ENCODE measurements around the gene TMOD1. TPM values are rescaled to one million over a fixed set of nuclear protein-coding genes. Genes with fewer than 3 reads are reported as not detected.

TMOD1 gene
- total RNA-seq, 1 donor from 2014 or later, result 0.23 TPM

DNA sequence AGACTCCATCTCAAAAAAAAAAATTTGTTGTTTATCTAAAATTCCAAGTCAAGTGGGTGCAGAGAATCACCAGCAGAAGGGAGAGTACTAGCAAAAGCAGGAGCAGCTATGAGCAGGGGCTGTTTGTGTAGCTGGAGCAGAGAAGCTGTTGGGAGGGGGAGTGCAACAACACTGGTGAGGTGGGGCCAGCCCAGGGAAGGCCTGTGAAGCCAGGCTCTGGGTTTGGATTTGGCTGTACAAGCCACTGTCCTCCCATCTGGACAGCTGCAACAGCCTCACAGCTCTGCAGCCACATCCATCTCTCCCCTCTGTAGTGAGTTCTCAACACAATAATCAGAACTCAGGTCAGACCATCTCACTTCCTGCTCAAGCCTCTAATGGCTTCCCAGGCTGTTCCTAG lies 59.4 kb downstream of the TMOD1 start:
- H3K9me3 Mint-ChIP-seq, result no peaks in the 10 kb centered on the region
- no peaks in the 10 kb centered on the region for H3K4me1 Mint-ChIP-seq
- no peak overlapping the region for H3K27ac Mint-ChIP-seq (ENCODE audit: unreplicated experiment)
- H3K4me3 Mint-ChIP-seq, result no peak overlapping the region
- no peak for DNase-seq (ENCODE audit: low read depth, low spot score)
- TF ChIP-seq, protein P1, sequence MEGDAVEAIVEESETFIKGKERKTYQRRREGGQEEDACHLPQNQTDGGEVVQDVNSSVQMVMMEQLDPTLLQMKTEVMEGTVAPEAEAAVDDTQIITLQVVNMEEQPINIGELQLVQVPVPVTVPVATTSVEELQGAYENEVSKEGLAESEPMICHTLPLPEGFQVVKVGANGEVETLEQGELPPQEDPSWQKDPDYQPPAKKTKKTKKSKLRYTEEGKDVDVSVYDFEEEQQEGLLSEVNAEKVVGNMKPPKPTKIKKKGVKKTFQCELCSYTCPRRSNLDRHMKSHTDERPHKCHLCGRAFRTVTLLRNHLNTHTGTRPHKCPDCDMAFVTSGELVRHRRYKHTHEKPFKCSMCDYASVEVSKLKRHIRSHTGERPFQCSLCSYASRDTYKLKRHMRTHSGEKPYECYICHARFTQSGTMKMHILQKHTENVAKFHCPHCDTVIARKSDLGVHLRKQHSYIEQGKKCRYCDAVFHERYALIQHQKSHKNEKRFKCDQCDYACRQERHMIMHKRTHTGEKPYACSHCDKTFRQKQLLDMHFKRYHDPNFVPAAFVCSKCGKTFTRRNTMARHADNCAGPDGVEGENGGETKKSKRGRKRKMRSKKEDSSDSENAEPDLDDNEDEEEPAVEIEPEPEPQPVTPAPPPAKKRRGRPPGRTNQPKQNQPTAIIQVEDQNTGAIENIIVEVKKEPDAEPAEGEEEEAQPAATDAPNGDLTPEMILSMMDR (conservative IDR thresholded peaks at IDR 0.05), result no peak
- peaks cover 5% of the 10 kb centered on the region for H3K27me3 Mint-ChIP-seq (ENCODE audit: low read depth)
- H3K36me3 Mint-ChIP-seq (ENCODE audit: low read depth), result no peaks in the 10 kb centered on the region

DNA sequence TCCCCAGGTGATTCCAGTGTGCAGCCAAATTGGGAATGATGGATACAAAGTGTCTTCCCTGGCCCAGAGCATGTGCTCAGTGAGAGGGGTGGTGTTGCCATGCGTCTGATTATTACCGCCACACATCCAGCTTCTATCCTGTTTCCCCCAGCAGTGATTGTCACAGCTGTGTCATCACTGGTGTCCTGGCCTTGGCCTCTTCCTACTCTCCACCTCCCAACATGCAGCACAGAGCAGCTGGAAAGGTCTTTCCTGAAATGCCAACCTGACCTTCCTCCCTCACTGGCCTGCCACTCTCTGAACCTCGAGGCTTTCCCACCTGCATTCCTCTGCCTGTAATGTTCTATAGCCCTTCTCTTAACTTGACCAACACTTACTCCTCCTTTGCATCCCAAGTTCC lies 60.0 kb downstream of the TMOD1 start:
- no peaks in the 10 kb centered on the region for H3K9me3 Mint-ChIP-seq
- H3K4me3 Mint-ChIP-seq, result no peak overlapping the region
- peaks cover 5% of the 10 kb centered on the region for H3K27me3 Mint-ChIP-seq (ENCODE audit: low read depth)
- TF ChIP-seq, protein P1 (conservative IDR thresholded peaks at IDR 0.05), result no peak
- H3K36me3 Mint-ChIP-seq (ENCODE audit: low read depth), result no peaks in the 10 kb centered on the region
- DNase-seq (ENCODE audit: low read depth, low spot score), result no peak
- peak overlapping the region; percentile 0 for H3K27ac Mint-ChIP-seq (ENCODE audit: unreplicated experiment)
- H3K4me1 Mint-ChIP-seq, result no peaks in the 10 kb centered on the region

DNA sequence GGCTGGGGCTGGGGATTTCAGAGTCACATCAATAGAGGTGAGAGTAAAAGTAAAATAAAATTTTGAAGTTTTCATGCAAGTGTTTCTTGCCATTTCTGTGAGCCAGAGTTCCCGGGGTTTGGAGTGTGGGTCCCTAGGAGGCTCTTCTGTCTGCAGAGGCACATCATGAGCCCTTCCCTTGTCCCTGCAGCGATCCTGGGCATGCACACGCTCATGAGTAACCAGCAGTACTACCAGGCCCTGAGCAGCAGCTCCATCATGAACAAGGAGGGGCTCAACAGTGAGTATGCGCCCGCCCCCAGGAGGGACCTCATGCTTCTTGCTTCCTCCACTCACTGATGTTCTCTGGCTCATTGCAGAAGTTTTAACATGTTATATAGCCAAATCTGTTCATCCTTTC lies 61.1 kb downstream of the TMOD1 start:
- Mint-ChIP-seq H3K27ac (ENCODE audit: unreplicated experiment) (no peak overlapping the region), H3K27me3 (ENCODE audit: low read depth) (peaks cover 5% of the 10 kb centered on the region), H3K4me1 (no peaks in the 10 kb centered on the region), H3K36me3 (ENCODE audit: low read depth) (no peaks in the 10 kb centered on the region), H3K4me3 (no peak overlapping the region), H3K9me3 (no peaks in the 10 kb centered on the region)
- DNase-seq (ENCODE audit: low read depth, low spot score), result no peak
- TF ChIP-seq, protein P1 (conservative IDR thresholded peaks at IDR 0.05), result no peak

DNA sequence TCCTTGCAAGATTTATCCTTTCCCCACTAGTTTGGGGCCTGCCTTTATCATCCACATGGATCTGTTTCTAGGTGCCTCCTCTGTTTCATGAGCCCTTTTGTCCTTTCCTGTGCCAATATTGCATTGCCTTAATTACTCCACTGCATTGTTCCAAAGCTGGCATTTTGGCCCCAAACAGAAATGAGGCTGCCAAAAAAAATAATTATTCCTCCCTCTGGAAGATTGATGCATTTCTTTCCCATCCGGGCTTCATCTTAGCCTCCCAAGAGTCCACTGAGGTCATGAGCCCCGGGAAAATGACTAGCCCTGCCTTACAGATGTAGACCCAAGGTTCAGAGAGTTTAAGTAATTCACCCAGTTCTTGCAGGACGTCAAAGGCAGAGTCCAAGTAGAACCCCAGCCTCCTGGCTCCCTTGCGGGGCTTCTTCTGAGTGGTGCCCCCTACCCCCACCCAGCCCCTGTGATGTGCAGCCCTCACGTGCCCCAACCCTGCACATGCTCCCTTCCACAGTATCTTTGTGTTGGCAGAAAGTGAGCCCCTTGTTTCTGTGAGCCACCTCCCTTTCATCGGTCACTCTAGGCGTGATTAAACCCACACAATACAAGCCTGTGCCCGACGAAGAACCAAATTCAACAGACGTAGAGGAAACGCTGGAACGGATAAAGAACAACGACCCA lies 62.1 kb downstream of the TMOD1 start:
- Mint-ChIP-seq H3K27me3 (ENCODE audit: low read depth) (peaks cover 5% of the 10 kb centered on the region), H3K4me1 (no peaks in the 10 kb centered on the region), H3K9me3 (no peaks in the 10 kb centered on the region), H3K36me3 (ENCODE audit: low read depth) (no peaks in the 10 kb centered on the region), H3K4me3 (no peak overlapping the region), H3K27ac (ENCODE audit: unreplicated experiment) (no peak overlapping the region)
- no peak for DNase-seq (ENCODE audit: low read depth, low spot score)
- TF ChIP-seq, protein P1 (conservative IDR thresholded peaks at IDR 0.05), result no peak

DNA sequence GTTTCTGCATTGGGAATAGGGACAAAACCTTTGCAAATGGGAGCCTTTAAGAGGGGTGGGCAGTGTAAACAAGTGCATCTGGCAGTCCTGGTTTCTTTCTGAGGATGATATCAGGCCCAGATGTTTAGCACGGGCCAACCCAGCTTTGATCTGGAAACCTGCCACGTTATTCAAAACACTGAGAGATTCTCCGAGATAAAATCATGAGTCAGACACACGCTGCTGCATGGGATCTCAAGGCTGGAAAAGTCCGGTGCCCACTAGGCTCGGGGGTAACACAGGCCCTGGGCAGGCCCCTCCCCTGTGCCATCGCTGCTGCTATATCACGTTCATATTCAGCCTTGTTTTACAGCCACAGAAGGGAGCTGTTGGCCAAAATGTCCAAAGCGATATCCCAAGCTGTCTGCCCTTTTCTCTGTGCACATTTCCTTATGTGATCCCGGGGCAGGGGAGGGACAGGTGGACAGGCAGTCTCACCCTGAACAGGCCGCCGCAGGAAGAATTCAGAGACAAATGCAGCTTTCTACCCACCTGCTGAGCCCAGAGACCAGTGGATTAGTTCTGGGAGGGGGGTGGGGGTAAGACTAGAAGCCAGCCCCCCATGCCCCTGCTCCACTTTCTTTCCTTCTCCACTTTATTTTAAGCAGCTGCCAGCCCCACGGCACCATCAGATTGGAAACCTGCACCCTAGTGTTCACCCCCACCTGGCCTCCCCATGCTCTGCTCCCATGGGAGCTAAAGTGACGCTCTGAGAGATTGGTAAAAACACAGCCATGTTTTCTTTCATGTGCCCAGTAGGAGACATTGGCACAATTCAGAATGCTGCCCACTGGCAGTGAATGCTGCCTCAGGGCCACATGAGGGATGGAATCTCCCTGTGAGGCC lies 63.1 kb downstream of the TMOD1 start:
- H3K27ac Mint-ChIP-seq (ENCODE audit: unreplicated experiment), result peak overlapping the region; percentile 57
- H3K36me3 Mint-ChIP-seq (ENCODE audit: low read depth), result no peaks in the 10 kb centered on the region
- no peak for DNase-seq (ENCODE audit: low read depth, low spot score)
- H3K9me3 Mint-ChIP-seq, result no peaks in the 10 kb centered on the region
- TF ChIP-seq, protein P1 (conservative IDR thresholded peaks at IDR 0.05), result no peak
- H3K27me3 Mint-ChIP-seq (ENCODE audit: low read depth), result peaks cover 5% of the 10 kb centered on the region
- no peak overlapping the region for H3K4me3 Mint-ChIP-seq
- H3K4me1 Mint-ChIP-seq, result no peaks in the 10 kb centered on the region

Data from neural crest cell (in vitro differentiated cells).